Measurements from ENCODE around the gene HOMER2. TPM values are rescaled to one million over a fixed set of nuclear protein-coding genes. Genes with fewer than 3 reads are reported as not detected.

The HOMER2 gene
- total RNA-seq, 2 experiments from 2014 or later: 0.85 to 1.6 TPM

DNA sequence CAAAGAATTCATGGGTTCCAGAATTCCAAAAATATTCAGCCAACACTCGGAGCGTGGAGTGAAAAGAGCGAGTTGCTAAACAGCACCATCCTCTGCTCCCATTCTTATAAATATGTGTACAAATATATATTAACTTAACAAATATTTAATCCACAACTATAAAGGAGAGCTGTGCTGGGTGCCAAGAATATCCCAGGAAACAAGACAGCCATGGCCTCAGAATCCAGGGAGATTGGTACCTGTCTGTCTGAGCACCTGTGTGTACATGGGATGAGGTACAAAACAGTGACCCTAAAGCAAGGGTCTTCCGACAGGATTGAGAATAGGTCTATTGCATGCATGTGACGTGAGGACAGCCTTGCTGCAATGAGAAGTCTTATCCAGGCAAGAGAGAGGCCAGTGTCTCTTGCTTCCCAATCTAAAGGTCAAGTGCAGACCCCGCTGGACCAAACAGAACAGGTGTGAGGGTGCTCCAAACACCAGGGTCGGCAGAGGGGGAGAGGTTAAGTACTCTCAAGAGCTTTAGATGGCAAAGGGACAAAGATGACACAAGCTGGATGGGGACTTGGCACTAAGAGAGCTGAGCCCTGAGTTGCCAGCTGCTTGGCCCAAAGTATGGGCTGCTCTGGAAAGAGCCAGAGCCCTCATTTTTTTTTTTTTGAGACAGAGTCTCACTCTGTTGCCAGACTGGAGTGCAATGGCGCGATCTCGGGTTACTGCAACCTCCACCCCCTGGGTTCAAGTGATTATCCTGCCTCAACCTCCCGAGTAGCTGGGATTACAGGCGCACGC, 36.2 kb downstream of the HOMER2 start:
- H3K9me3 Mint-ChIP-seq: no peaks in the 10 kb centered on the region
- no peaks in the 10 kb centered on the region for H3K27me3 ChIP-seq (ENCODE audit: control insufficient read depth in 1 of 2, insufficient read depth in 2 of 2, low read length in 2 of 2)
- ATAC-seq (ENCODE audit: poor library complexity) (no peak), DNase-seq (no peak)
- no peaks in the 10 kb centered on the region for H3K36me3 Mint-ChIP-seq (ENCODE audit: low read depth)
- H3K36me3 ChIP-seq (ENCODE audit: insufficient read depth, low read length): no peaks in the 10 kb centered on the region
- TF ChIP-seq, protein P1, sequence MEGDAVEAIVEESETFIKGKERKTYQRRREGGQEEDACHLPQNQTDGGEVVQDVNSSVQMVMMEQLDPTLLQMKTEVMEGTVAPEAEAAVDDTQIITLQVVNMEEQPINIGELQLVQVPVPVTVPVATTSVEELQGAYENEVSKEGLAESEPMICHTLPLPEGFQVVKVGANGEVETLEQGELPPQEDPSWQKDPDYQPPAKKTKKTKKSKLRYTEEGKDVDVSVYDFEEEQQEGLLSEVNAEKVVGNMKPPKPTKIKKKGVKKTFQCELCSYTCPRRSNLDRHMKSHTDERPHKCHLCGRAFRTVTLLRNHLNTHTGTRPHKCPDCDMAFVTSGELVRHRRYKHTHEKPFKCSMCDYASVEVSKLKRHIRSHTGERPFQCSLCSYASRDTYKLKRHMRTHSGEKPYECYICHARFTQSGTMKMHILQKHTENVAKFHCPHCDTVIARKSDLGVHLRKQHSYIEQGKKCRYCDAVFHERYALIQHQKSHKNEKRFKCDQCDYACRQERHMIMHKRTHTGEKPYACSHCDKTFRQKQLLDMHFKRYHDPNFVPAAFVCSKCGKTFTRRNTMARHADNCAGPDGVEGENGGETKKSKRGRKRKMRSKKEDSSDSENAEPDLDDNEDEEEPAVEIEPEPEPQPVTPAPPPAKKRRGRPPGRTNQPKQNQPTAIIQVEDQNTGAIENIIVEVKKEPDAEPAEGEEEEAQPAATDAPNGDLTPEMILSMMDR (IDR thresholded peaks at IDR 0.05): no peak
- no peak overlapping the region for H3K4me3 ChIP-seq (ENCODE audit: low read length)
- no peaks in the 10 kb centered on the region for H3K27me3 Mint-ChIP-seq
- H3K27ac ChIP-seq (ENCODE audit: low read depth in 1 of 2, low read length in 2 of 2): no peak overlapping the region
- no peaks in the 10 kb centered on the region for H3K4me1 ChIP-seq (ENCODE audit: insufficient read depth, low read length)
- H3K4me1 Mint-ChIP-seq (ENCODE audit: low read depth): no peaks in the 10 kb centered on the region
- intact Hi-C loops (cut with DNase I, micrococcal nuclease): no loop called here
- H3K27ac Mint-ChIP-seq: no peak overlapping the region
- H3K9me3 ChIP-seq (ENCODE audit: control insufficient read depth in 1 of 2, insufficient read depth in 1 of 2, low read length in 2 of 2): no peaks in the 10 kb centered on the region
- CTCF ChIA-PET: no interaction called here
- H3K4me3 Mint-ChIP-seq: no peak overlapping the region
- POLR2A ChIA-PET: no interaction called here

DNA sequence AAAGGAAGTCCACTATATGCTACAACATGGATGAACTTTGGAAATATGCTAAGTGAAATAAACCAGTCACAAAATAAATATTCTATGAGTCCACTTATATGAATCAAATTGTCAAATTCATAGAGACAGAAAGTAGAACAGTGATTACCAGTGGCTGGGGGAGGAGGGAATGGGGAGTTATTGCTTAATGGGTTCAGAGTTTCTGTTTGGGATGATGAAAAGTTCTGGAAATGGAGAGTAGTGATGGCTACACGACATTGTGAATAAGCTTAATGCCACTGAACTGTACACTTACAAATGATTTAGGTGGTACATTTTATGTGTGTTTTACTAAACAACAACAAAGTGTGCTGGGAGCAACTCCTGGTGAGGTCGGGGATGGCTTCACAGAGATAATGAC, 38.1 kb downstream of the HOMER2 start:
- no peaks in the 10 kb centered on the region for H3K27me3 ChIP-seq (ENCODE audit: control insufficient read depth in 1 of 2, insufficient read depth in 2 of 2, low read length in 2 of 2)
- ATAC-seq (ENCODE audit: poor library complexity) (no peak), DNase-seq (no peak)
- no peak overlapping the region for H3K27ac Mint-ChIP-seq
- no peak overlapping the region for H3K27ac ChIP-seq (ENCODE audit: low read depth in 1 of 2, low read length in 2 of 2)
- intact Hi-C loops (cut with DNase I, micrococcal nuclease): no loop called here
- H3K36me3 Mint-ChIP-seq (ENCODE audit: low read depth): no peaks in the 10 kb centered on the region
- peaks cover 3% of the 10 kb centered on the region for H3K9me3 Mint-ChIP-seq
- H3K36me3 ChIP-seq (ENCODE audit: insufficient read depth, low read length): no peaks in the 10 kb centered on the region
- CTCF ChIA-PET: no interaction called here
- H3K4me1 Mint-ChIP-seq (ENCODE audit: low read depth): no peaks in the 10 kb centered on the region
- no peak overlapping the region for H3K4me3 Mint-ChIP-seq
- H3K4me1 ChIP-seq (ENCODE audit: insufficient read depth, low read length): no peaks in the 10 kb centered on the region
- H3K27me3 Mint-ChIP-seq: peaks cover 5% of the 10 kb centered on the region
- no peak overlapping the region for H3K4me3 ChIP-seq (ENCODE audit: low read length)
- no peaks in the 10 kb centered on the region for H3K9me3 ChIP-seq (ENCODE audit: control insufficient read depth in 1 of 2, insufficient read depth in 1 of 2, low read length in 2 of 2)
- POLR2A ChIA-PET: no interaction called here
- TF ChIP-seq, protein P1 (IDR thresholded peaks at IDR 0.05): no peak

DNA sequence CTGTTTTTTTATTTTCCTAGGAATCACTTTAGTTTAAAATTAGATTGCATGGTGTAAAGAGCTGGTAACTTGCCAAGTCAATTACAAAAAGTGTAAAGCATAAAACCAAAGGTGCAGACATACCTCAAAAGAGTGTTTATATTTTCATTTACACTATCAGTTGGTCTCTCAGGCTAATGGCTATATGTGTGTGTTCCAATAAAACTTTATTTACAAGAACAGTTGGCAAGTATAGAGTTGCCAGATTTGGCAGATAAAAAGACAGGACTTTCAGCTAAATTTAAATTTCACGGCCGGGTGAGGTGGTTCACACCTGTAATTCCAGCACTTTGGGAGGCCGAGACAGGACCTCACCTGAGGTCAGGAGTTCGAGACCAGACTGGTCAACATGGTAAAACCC, 41.1 kb downstream of the HOMER2 start:
- ATAC-seq (ENCODE audit: poor library complexity) (no peak), DNase-seq (no peak)
- peaks cover 8% of the 10 kb centered on the region for H3K9me3 Mint-ChIP-seq
- H3K4me1 ChIP-seq (ENCODE audit: insufficient read depth, low read length): no peaks in the 10 kb centered on the region
- TF ChIP-seq, protein P1 (IDR thresholded peaks at IDR 0.05): no peak
- no peaks in the 10 kb centered on the region for H3K27me3 ChIP-seq (ENCODE audit: control insufficient read depth in 1 of 2, insufficient read depth in 2 of 2, low read length in 2 of 2)
- H3K9me3 ChIP-seq (ENCODE audit: control insufficient read depth in 1 of 2, insufficient read depth in 1 of 2, low read length in 2 of 2): peaks cover 5 to 14% of the 10 kb centered on the region in 2 experiments
- no peak overlapping the region for H3K27ac ChIP-seq (ENCODE audit: low read depth in 1 of 2, low read length in 2 of 2)
- H3K36me3 Mint-ChIP-seq (ENCODE audit: low read depth): no peaks in the 10 kb centered on the region
- H3K27ac Mint-ChIP-seq: no peak overlapping the region
- no peak overlapping the region for H3K4me3 Mint-ChIP-seq
- no peaks in the 10 kb centered on the region for H3K36me3 ChIP-seq (ENCODE audit: insufficient read depth, low read length)
- H3K4me3 ChIP-seq (ENCODE audit: low read length): no peak overlapping the region
- H3K4me1 Mint-ChIP-seq (ENCODE audit: low read depth): no peaks in the 10 kb centered on the region
- intact Hi-C loops (cut with DNase I, micrococcal nuclease): no loop called here
- ChIA-PET CTCF (no interaction called here), POLR2A (no interaction called here)
- H3K27me3 Mint-ChIP-seq: peaks cover 5% of the 10 kb centered on the region
